Fibroblast of lung (primary cell): ENCODE measurements around the gene GRID1.

Experiments
- EZH2 ChIP-seq: IDR thresholded peaks from 2 replicates; pipeline ENCODE4 v1.5.1; 2012; ENCODE audit warnings: low read length, control low read depth, mild to moderate bottlenecking; ENCODE audit errors: missing control alignments
- TF ChIP-seq, protein P1 (sequence below), 2 donors: IDR thresholded peaks in 1 of 2; conservative IDR thresholded peaks in 1 of 2; 1 replicate in 1 of 2; 2 replicates in 1 of 2; pipeline ENCODE4 v1.5.1; 2011 to 2012; ENCODE audit warnings: low read length in 2 of 2, control low read depth in 1 of 2, inconsistent platforms in 1 of 2, low read depth in 1 of 2, mild to moderate bottlenecking in 1 of 2

DNA sequence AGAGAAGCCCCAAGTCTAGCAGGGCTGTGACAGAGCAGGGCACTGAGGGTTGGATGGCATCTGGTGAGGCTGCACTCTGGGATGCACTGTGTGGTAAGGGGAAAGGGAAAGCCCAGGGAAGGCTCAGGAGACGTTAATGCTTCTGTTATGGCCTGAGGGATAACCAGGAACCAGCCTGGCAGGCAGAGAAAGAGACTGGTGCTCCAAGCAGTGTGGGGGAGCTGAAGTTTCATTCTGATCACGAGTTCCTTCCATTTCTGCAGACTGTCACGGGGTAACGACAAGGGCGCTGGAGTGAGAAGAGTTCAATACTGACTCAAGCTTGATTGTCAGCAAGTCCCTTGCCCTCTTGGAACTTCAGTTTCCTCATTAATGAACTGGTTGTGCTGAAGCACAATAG, 730.9 kb downstream of the GRID1 start:
- TF ChIP-seq, protein P1, sequence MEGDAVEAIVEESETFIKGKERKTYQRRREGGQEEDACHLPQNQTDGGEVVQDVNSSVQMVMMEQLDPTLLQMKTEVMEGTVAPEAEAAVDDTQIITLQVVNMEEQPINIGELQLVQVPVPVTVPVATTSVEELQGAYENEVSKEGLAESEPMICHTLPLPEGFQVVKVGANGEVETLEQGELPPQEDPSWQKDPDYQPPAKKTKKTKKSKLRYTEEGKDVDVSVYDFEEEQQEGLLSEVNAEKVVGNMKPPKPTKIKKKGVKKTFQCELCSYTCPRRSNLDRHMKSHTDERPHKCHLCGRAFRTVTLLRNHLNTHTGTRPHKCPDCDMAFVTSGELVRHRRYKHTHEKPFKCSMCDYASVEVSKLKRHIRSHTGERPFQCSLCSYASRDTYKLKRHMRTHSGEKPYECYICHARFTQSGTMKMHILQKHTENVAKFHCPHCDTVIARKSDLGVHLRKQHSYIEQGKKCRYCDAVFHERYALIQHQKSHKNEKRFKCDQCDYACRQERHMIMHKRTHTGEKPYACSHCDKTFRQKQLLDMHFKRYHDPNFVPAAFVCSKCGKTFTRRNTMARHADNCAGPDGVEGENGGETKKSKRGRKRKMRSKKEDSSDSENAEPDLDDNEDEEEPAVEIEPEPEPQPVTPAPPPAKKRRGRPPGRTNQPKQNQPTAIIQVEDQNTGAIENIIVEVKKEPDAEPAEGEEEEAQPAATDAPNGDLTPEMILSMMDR (conservative IDR thresholded peaks at IDR 0.05 in 1 of 2, IDR thresholded peaks at IDR 0.05 in 1 of 2; ENCODE audit: low read depth in 1 of 2, low read length in 2 of 2): no peak
- TF ChIP-seq EZH2: no peak
